ENCODE results near the gene DYRK3. TPM values are rescaled to one million over a fixed set of nuclear protein-coding genes. Genes with fewer than 3 reads are reported as not detected.

DYRK3 gene
- total RNA-seq: 0.79 and 1.2 TPM in 2 replicates

GRCh38 chr1:206635080-206635977 lies at the start of gene DYRK3:
Gene DYRK3, plus strand, starts transcription at chr1:206635536. Its CDS starts 168 bp downstream, at chr1:206635704.

GRCh38 chr1:206612129-206612876 lies 23.0 kb upstream of the DYRK3 start, which contains the start of gene EIF2D:
Gene EIF2D, minus strand, starts transcription at chr1:206612465. Its CDS starts 123 bp downstream, at chr1:206612342.

GRCh38 chr1:206684478-206685333 lies 49.4 kb downstream of the DYRK3 start, which contains the start of gene MAPKAPK2:
Gene MAPKAPK2, plus strand, starts transcription at chr1:206684905. Its CDS starts 325 bp downstream, at chr1:206685230.

Other genes with a start within 250 kb of the DYRK3 start
- gene IKBKE, start 165.1 kb upstream of the DYRK3 start, total RNA-seq: 14.9 and 23.9 TPM in 2 replicates
- 1.6 and 2.3 TPM in 2 replicates for gene RASSF5, start 128.0 kb upstream of the DYRK3 start, total RNA-seq
- 54.2 and 54.3 TPM in 2 replicates for gene EIF2D, start 23.1 kb upstream of the DYRK3 start, total RNA-seq
- 17.7 and 28.3 TPM in 2 replicates for gene MAPKAPK2, start 49.4 kb downstream of the DYRK3 start, total RNA-seq
- gene IL19, start 135.2 kb downstream of the DYRK3 start, total RNA-seq: not detected in 2 replicates
- not detected in 2 replicates for gene IL10, start 137.0 kb downstream of the DYRK3 start, total RNA-seq
- gene IL20, start 230.1 kb downstream of the DYRK3 start, total RNA-seq: not detected in 2 replicates